MCF 10A (cell line): Measurements from ENCODE around the gene KAZALD1. TPM values are rescaled to one million over a fixed set of nuclear protein-coding genes. Genes with fewer than 3 reads are reported as not detected.

Experiments
- BruUV-seq: library from RNA; stranded (reverse); fragments of 400-500 nt; replicated peaks from 2 replicates; lab custom pipeline; 2021; lab: Mats Ljungman, UMichigan
- CTCF ChIA-PET: fragments of 300-600 bp; sonication (Branson Sonifier 250); formaldehyde crosslinking; extraction: SDS; loops from one replicate; lab custom pipeline; 2021; ENCODE audit warnings: antibody characterized with exemption, inconsistent platforms; lab: Yijun Ruan, JAX
- POLR2A ChIA-PET: fragments of 300-600, 350-650 bp; sonication (Branson Sonifier 250); formaldehyde crosslinking; extraction: SDS; loops from one replicate; lab custom pipeline; 2020; ENCODE audit warnings: antibody characterized with exemption, inconsistent platforms; lab: Yijun Ruan, JAX
- DNase-seq: peaks from one replicate; pipeline ENCODE4 v3.0.0-alpha.2; 2018; ENCODE audit not compliant: unreplicated experiment
- H3K27ac Mint-ChIP-seq: one replicate; pipeline ENCODE4 v1.8.0; 2022; ENCODE audit warnings: mild to moderate bottlenecking, low read depth, mixed read lengths; ENCODE audit not compliant: unreplicated experiment
- H3K27me3 Mint-ChIP-seq: one replicate; pipeline ENCODE4 v1.8.0; 2022; ENCODE audit warnings: mixed read lengths; ENCODE audit not compliant: insufficient read depth, unreplicated experiment
- H3K36me3 Mint-ChIP-seq: one replicate; pipeline ENCODE4 v1.8.0; 2022; ENCODE audit warnings: mild to moderate bottlenecking, moderate library complexity, mixed read lengths; ENCODE audit not compliant: insufficient read depth, unreplicated experiment
- H3K4me1 Mint-ChIP-seq: one replicate; pipeline ENCODE4 v1.8.0; 2022; ENCODE audit warnings: mixed read lengths; ENCODE audit not compliant: insufficient read depth, unreplicated experiment
- H3K4me3 Mint-ChIP-seq: one replicate; pipeline ENCODE4 v1.8.0; 2022; ENCODE audit warnings: mild to moderate bottlenecking, moderate library complexity, mixed read lengths; ENCODE audit not compliant: unreplicated experiment
- H3K9me3 Mint-ChIP-seq: one replicate; pipeline ENCODE4 v1.8.0; 2022; ENCODE audit warnings: mixed read lengths; ENCODE audit not compliant: unreplicated experiment
- intact Hi-C: fragments of 100-400 bp; cut with micrococcal nuclease; formaldehyde crosslinking; loops from 2 replicates; pipeline ENCODE4 v1.14.1; 2022
- total RNA-seq: library from RNA; stranded (reverse); gene quantifications from 2 replicates; pipeline ENCODE4 v1.2.3, GENCODE V29; 2022
- TF ChIP-seq, protein P1 (sequence below): fragments of 200-600 bp; IDR thresholded peaks from one replicate; pipeline ENCODE4 v1.8.0; 2022; ENCODE audit warnings: antibody characterized with exemption, mild to moderate bottlenecking; ENCODE audit not compliant: unreplicated experiment

KAZALD1 gene
- total RNA-seq, 1 experiment from 2014 or later = 2.4 TPM

GRCh38 chr10:101094121-101094879 lies 32.5 kb downstream of the KAZALD1 start:
- BruUV-seq = no TSS peak
- peaks cover 3% of the 10 kb centered on the region for H3K27me3 Mint-ChIP-seq
- no peak overlapping the region for H3K4me3 Mint-ChIP-seq
- ChIA-PET POLR2A (interaction anchor here (1.1 to 1.7 kb wide), 3 partner anchors 33 to 48 kb away, joined by 3 to 19 read pairs (median 4); no protein-coding TSS in a partner anchor), CTCF (interaction anchor here (0.6 to 14.1 kb wide), 12 partner anchors 10 to 58 kb away, joined by 3 to 419 read pairs (median 26); no protein-coding TSS in a partner anchor)
- intact Hi-C loops = no loop called here
- TF ChIP-seq, protein P1, sequence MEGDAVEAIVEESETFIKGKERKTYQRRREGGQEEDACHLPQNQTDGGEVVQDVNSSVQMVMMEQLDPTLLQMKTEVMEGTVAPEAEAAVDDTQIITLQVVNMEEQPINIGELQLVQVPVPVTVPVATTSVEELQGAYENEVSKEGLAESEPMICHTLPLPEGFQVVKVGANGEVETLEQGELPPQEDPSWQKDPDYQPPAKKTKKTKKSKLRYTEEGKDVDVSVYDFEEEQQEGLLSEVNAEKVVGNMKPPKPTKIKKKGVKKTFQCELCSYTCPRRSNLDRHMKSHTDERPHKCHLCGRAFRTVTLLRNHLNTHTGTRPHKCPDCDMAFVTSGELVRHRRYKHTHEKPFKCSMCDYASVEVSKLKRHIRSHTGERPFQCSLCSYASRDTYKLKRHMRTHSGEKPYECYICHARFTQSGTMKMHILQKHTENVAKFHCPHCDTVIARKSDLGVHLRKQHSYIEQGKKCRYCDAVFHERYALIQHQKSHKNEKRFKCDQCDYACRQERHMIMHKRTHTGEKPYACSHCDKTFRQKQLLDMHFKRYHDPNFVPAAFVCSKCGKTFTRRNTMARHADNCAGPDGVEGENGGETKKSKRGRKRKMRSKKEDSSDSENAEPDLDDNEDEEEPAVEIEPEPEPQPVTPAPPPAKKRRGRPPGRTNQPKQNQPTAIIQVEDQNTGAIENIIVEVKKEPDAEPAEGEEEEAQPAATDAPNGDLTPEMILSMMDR = no peak
- H3K27ac Mint-ChIP-seq = no peak overlapping the region
- DNase-seq = no peak
- no peaks in the 10 kb centered on the region for H3K9me3 Mint-ChIP-seq
- peaks cover 9% of the 10 kb centered on the region for H3K4me1 Mint-ChIP-seq
- H3K36me3 Mint-ChIP-seq = no peaks in the 10 kb centered on the region

DNA sequence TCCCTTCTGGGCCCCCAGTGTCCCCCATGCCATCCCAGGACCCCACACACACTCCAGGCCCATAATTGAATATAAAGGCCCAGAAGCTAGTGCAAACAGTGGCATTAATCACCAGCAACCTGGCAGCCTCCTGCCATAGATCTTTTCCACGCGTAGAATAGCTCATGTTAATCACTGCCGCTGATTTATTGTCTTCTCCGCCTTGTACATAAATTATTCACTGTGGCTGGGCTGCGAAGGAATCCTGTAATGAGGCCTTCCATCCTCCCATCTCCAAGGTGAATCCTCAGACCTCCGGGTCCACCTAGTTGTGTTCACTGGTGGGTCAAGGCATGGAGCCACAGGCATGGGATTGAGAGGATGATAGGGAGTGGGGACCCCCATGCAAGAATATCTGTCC lies 33.2 kb downstream of the KAZALD1 start:
- H3K27me3 Mint-ChIP-seq = peaks cover 11% of the 10 kb centered on the region
- no peak overlapping the region for H3K4me3 Mint-ChIP-seq
- no peaks in the 10 kb centered on the region for H3K9me3 Mint-ChIP-seq
- H3K4me1 Mint-ChIP-seq = peaks cover 9% of the 10 kb centered on the region
- DNase-seq = no peak
- ChIA-PET CTCF (interaction anchor here (0.5 to 14.1 kb wide), 31 partner anchors 10 to 1069 kb away, joined by 3 to 419 read pairs (median 6); partner anchors contain the start of gene TLX1), POLR2A (interaction anchor here (1.1 to 1.7 kb wide), 2 partner anchors 37 to 47 kb away, joined by 3 to 19 read pairs; no protein-coding TSS in a partner anchor)
- no peak overlapping the region for H3K27ac Mint-ChIP-seq
- BruUV-seq = no TSS peak
- TF ChIP-seq, protein P1 = no peak
- intact Hi-C loops = loop anchor here (1.0 kb wide), 1 partner anchor 47 kb away; no protein-coding TSS in a partner anchor
- no peaks in the 10 kb centered on the region for H3K36me3 Mint-ChIP-seq

DNA sequence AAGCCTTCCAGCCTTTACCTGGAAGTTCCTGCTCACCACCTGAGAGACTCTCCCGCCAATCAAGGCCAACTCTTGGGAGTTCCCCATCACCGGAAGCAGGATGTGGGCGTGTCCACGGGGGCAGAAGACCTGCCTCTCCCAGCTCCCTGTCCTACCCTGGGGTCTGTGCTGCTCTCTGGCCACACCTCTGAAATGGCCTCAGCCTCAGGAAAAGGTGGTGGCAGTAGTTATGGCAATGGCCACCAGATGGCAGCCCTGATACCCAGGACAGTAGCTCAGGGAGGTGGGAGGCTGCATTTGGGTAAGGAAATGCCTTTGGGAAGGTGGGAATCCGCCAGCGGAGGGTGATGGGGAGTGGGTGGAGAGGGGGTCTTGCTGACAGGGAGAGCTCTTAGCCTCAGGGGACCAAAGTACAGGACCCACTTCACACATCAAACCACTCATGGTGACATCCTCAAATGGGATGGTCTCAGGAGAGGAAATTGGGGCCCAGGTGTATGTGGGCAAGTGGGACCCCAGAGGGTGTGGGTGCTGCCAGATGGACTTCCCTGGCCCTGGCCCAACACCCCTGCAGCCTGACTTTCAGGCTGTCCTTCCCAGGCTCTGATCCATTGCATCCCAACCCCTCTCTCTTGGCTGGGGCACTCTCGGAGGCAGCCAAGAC lies 33.9 kb downstream of the KAZALD1 start:
- no peaks in the 10 kb centered on the region for H3K36me3 Mint-ChIP-seq
- H3K27ac Mint-ChIP-seq = no peak overlapping the region
- ChIA-PET CTCF (interaction anchor here (0.5 to 14.1 kb wide), 39 partner anchors 11 to 1068 kb away, joined by 3 to 419 read pairs (median 5); partner anchors contain the start of genes PDZD7, SFXN3 and TLX1), POLR2A (interaction anchor here (0.6 to 1.7 kb wide), 2 partner anchors 44 to 46 kb away, joined by 3 to 19 read pairs; no protein-coding TSS in a partner anchor)
- H3K27me3 Mint-ChIP-seq = peaks cover 17% of the 10 kb centered on the region
- no peaks in the 10 kb centered on the region for H3K9me3 Mint-ChIP-seq
- peaks cover 9% of the 10 kb centered on the region for H3K4me1 Mint-ChIP-seq
- peak; percentile 86 for DNase-seq
- intact Hi-C loops = loop anchor here (1.0 kb wide), 1 partner anchor 47 kb away; no protein-coding TSS in a partner anchor
- H3K4me3 Mint-ChIP-seq = no peak overlapping the region
- BruUV-seq = no TSS peak
- TF ChIP-seq, protein P1 = peak; percentile 74
